HEK293 (cell line): ENCODE results near the gene AK8.

Source experiments
- CTCF ChIA-PET: fragments of 350-600 bp; formaldehyde crosslinking; extraction: SDS; loops from one replicate; lab custom pipeline; 2021; ENCODE audit warnings: antibody characterized with exemption; lab: Yijun Ruan, JAX
- POLR2A ChIA-PET: fragments of 300-600 bp; formaldehyde crosslinking; extraction: SDS; loops from one replicate; lab custom pipeline; 2020; ENCODE audit warnings: antibody characterized with exemption, inconsistent platforms; lab: Yijun Ruan, JAX
- H3K27ac ChIP-seq: fragments of 200-500 bp; sonication (Bioruptor generic); 2 replicates; pipeline ENCODE4 v1.5.1; 2014; ENCODE audit warnings: low read depth, low read length, control low read depth, inconsistent platforms; ENCODE audit errors: extremely low read depth
- H3K36me3 ChIP-seq, 2 experiments: fragments of 200-500 bp in 1 of 2; sonication (Bioruptor generic) in 1 of 2; 1 replicate in 1 of 2; 2 replicates in 1 of 2; pipeline ENCODE4 v1.5.1; 2014 to 2017; ENCODE audit warnings: inconsistent platforms in 2 of 2, low read length in 2 of 2; ENCODE audit not compliant: control insufficient read depth in 2 of 2, insufficient read depth in 1 of 2
- H3K4me1 ChIP-seq: fragments of 200-500 bp; sonication (Bioruptor generic); 2 replicates; pipeline ENCODE4 v1.5.1; 2014; ENCODE audit warnings: mild to moderate bottlenecking, low read length, inconsistent platforms; ENCODE audit not compliant: control insufficient read depth, insufficient read depth
- H3K4me3 ChIP-seq: 2 replicates; pipeline ENCODE4 v1.5.1; 2011; ENCODE audit warnings: low read depth, mild to moderate bottlenecking, control low read depth, low read length, moderate library complexity
- H3K9me3 ChIP-seq: fragments of 200-500 bp; sonication (Bioruptor generic); 2 replicates; pipeline ENCODE4 v1.5.1; 2014; ENCODE audit warnings: low read depth, low read length, inconsistent platforms; ENCODE audit not compliant: control insufficient read depth, insufficient read depth
- CTCF ChIP-seq: fragments of 450-650 bp; formaldehyde crosslinking; IDR thresholded peaks from 2 replicates; pipeline ENCODE4 v1.5.1; 2016; ENCODE audit warnings: missing biosample characterization, missing genetic modification characterization
- KLF1 ChIP-seq: fragments of 450-650 bp; formaldehyde crosslinking; IDR thresholded peaks from 2 replicates; pipeline ENCODE4 v1.5.1; 2016; ENCODE audit warnings: missing biosample characterization, missing genetic modification characterization
- TCF7L2 ChIP-seq: IDR thresholded peaks from 2 replicates; pipeline ENCODE4 v1.6.1; 2011; ENCODE audit warnings: low read depth, mild to moderate bottlenecking, inconsistent platforms, low read length, moderate library complexity, borderline replicate concordance
- ZBTB7A ChIP-seq: fragments of 450-650 bp; formaldehyde crosslinking; IDR thresholded peaks from 2 replicates; pipeline ENCODE4 v1.5.1; 2016; ENCODE audit warnings: low read depth, missing biosample characterization, missing genetic modification characterization
- ZNF112 ChIP-seq: fragments of 450-650 bp; formaldehyde crosslinking; IDR thresholded peaks from 2 replicates; pipeline ENCODE4 v1.5.0; 2017; ENCODE audit warnings: missing biosample characterization, missing genetic modification characterization
- ZNF148 ChIP-seq: fragments of 450-650 bp; formaldehyde crosslinking; IDR thresholded peaks from 2 replicates; pipeline ENCODE4 v1.5.0; 2017; ENCODE audit warnings: missing biosample characterization, missing genetic modification characterization, borderline replicate concordance
- ZNF184 ChIP-seq: fragments of 450-650 bp; IDR thresholded peaks from 2 replicates; pipeline ENCODE4 v1.5.1; 2018; ENCODE audit warnings: missing biosample characterization, mild to moderate bottlenecking, missing genetic modification characterization
- ZNF2 ChIP-seq: fragments of 450-650 bp; formaldehyde crosslinking; IDR thresholded peaks from 2 replicates; pipeline ENCODE4 v1.5.1; 2016; ENCODE audit warnings: missing biosample characterization, missing genetic modification characterization
- ZNF214 ChIP-seq: fragments of 450-650 bp; formaldehyde crosslinking; IDR thresholded peaks from 2 replicates; pipeline ENCODE4 v1.5.1; 2017; ENCODE audit warnings: missing biosample characterization, mild to moderate bottlenecking, missing genetic modification characterization, borderline replicate concordance
- ZNF274 ChIP-seq, 2 experiments: fragments of 200-500 bp in 1 of 2; fragments of 450-650 bp in 1 of 2; sonication (Bioruptor generic) in 1 of 2; formaldehyde crosslinking in 1 of 2; IDR thresholded peaks; 2 replicates each; pipeline versions ENCODE4 v1.5.1 to v1.6.1; 2014 to 2016; ENCODE audit warnings: borderline replicate concordance in 1 of 2, inconsistent platforms in 1 of 2, low read length in 1 of 2, missing biosample characterization in 1 of 2, missing genetic modification characterization in 1 of 2
- ZNF311 ChIP-seq: fragments of 450-650 bp; formaldehyde crosslinking; IDR thresholded peaks from 2 replicates; pipeline ENCODE4 v1.5.1; 2017; ENCODE audit warnings: missing biosample characterization, missing genetic modification characterization, borderline replicate concordance
- ZNF354C ChIP-seq: fragments of 450-650 bp; formaldehyde crosslinking; IDR thresholded peaks from 2 replicates; pipeline ENCODE4 v1.5.1; 2016; ENCODE audit warnings: missing biosample characterization, missing genetic modification characterization, low read depth, borderline replicate concordance
- ZNF394 ChIP-seq: fragments of 450-650 bp; formaldehyde crosslinking; IDR thresholded peaks from 2 replicates; pipeline ENCODE4 v1.5.1; 2016; ENCODE audit warnings: missing biosample characterization, missing genetic modification characterization, mild to moderate bottlenecking, moderate library complexity, borderline replicate concordance
- ZNF488 ChIP-seq: fragments of 450-650 bp; formaldehyde crosslinking; IDR thresholded peaks from 2 replicates; pipeline ENCODE4 v1.5.1; 2016; ENCODE audit warnings: missing biosample characterization, missing genetic modification characterization
- ZNF629 ChIP-seq: fragments of 450-650 bp; formaldehyde crosslinking; IDR thresholded peaks from 2 replicates; pipeline ENCODE4 v1.5.1; 2017; ENCODE audit warnings: missing biosample characterization, missing genetic modification characterization
- ZNF785 ChIP-seq: fragments of 450-650 bp; formaldehyde crosslinking; IDR thresholded peaks from 2 replicates; pipeline ENCODE4 v1.5.1; 2016; ENCODE audit warnings: missing biosample characterization, missing genetic modification characterization
- TF ChIP-seq, protein P1 (sequence below): fragments of 450-650 bp; formaldehyde crosslinking; IDR thresholded peaks from 2 replicates; pipeline ENCODE4 v1.5.1; 2016; ENCODE audit warnings: missing biosample characterization, missing genetic modification characterization
- TF ChIP-seq, protein P2 (sequence below): fragments of 450-650 bp; formaldehyde crosslinking; IDR thresholded peaks from 2 replicates; pipeline ENCODE4; 2016; ENCODE audit warnings: missing biosample characterization, missing genetic modification characterization

The AK8 gene

DNA sequence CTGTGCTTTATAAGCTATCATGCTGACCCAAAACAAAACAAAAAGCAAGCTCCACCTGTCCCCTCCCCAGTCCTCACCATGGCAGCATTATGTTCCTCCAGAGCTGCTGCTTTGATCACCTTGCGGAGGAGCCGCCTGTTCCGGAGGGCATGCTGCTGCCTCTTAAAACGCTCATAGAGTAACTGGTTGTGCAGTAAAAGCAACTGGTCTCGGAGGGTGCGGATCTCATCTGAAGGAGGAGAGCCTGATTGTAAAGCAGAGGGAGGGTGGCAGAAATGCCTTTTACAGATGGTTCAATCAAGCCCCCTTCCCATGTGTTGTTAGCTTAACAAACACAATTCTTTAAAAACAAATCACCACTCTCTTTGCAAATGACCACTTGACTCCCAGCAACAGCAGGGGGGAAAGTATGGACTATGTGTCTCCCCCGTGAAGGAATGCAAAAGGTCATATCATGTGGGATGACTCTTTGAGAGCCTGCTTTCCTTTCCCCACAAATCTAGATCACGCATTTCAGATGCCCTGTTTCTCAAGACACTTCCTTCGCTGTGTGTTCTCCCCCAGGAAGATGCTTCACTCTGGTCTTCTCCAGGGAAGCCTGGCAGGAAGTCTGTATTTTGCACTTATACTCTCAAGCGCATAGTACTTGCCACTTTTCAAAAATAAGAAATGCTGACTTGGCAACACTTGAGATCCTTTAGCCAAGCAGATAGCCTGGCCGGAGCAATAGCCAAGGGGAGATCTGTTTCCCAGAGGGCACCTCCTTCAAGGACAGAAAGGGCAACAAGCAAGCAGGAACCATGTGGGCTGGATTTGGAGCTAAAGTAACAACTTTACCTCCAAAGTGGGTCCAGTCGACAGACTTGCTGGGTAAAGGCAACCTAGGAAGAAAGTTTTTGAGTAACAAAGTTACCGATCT is 25.7 kb upstream of the AK8 start:
- POLR2A ChIA-PET: no interaction called here
- Histone ChIP-seq H3K36me3 (peaks cover 4 to 81% of the 10 kb centered on the region in 2 experiments; a peak in 2 of 3 replicates), H3K27ac (no peak overlapping the region), H3K9me3 (no peaks in the 10 kb centered on the region), H3K4me1 (no peaks in the 10 kb centered on the region), H3K4me3 (no peak overlapping the region)
- CTCF ChIA-PET: interaction anchor here (0.7 to 6.6 kb wide), 12 partner anchors 8 to 397 kb away, joined by 3 to 160 read pairs (median 9); partner anchors contain the start of genes AK8 and SPACA9
- TF ChIP-seq ZNF274 (IDR thresholded peaks at IDR 0.05; ENCODE audit: low read length) (no peak), ZNF274 (tag by site-specific recombination; IDR thresholded peaks at IDR 0.05; ENCODE audit: borderline replicate concordance) (no peak), ZNF214 (tag by site-specific recombination) (no peak), ZNF488 (tag by site-specific recombination) (no peak), ZNF394 (tag by site-specific recombination) (no peak), ZNF184 (tag by site-specific recombination) (no peak), ZNF148 (tag by site-specific recombination) (no peak), ZNF785 (tag by site-specific recombination) (no peak)
- TF ChIP-seq, protein P1, sequence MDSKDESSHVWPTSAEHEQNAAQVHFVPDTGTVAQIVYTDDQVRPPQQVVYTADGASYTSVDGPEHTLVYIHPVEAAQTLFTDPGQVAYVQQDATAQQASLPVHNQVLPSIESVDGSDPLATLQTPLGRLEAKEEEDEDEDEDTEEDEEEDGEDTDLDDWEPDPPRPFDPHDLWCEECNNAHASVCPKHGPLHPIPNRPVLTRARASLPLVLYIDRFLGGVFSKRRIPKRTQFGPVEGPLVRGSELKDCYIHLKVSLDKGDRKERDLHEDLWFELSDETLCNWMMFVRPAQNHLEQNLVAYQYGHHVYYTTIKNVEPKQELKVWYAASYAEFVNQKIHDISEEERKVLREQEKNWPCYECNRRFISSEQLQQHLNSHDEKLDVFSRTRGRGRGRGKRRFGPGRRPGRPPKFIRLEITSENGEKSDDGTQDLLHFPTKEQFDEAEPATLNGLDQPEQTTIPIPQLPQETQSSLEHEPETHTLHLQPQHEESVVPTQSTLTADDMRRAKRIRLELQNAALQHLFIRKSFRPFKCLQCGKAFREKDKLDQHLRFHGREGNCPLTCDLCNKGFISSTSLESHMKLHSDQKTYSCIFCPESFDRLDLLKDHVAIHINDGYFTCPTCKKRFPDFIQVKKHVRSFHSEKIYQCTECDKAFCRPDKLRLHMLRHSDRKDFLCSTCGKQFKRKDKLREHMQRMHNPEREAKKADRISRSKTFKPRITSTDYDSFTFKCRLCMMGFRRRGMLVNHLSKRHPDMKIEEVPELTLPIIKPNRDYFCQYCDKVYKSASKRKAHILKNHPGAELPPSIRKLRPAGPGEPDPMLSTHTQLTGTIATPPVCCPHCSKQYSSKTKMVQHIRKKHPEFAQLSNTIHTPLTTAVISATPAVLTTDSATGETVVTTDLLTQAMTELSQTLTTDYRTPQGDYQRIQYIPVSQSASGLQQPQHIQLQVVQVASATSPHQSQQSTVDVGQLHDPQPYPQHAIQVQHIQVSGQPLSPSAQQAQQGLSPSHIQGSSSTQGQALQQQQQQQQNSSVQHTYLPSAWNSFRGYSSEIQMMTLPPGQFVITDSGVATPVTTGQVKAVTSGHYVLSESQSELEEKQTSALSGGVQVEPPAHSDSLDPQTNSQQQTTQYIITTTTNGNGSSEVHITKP: no peak

GRCh38 chr9:132901858-132902831 is 24.1 kb upstream of the AK8 start:
- ChIA-PET CTCF (interaction anchor here (0.6 to 6.6 kb wide), 60 partner anchors 9 to 1108 kb away, joined by 3 to 160 read pairs (median 4); partner anchors contain the start of genes AK8, DDX31 and SPACA9), POLR2A (interaction anchor here (0.9 kb wide), 1 partner anchor 231 kb away, joined by 3 read pairs; the partner anchor contains the start of gene GTF3C4)
- H3K36me3 ChIP-seq: peaks cover 10 to 92% of the 10 kb centered on the region in 2 experiments
- TF ChIP-seq ZNF311 (tag by site-specific recombination): no peak
- peak; percentile 62 for TF ChIP-seq ZNF629 (tag by site-specific recombination)
- no peak for TF ChIP-seq KLF1 (tag by site-specific recombination)
- 0 out of 2 replicates have a peak, but pooled peaks have one; percentile 61 for TF ChIP-seq ZNF2
- TF ChIP-seq CTCF (tag by site-specific recombination): peak; percentile 88
- no peak for TF ChIP-seq ZBTB7A (tag by site-specific recombination)
- TF ChIP-seq, protein P2, sequence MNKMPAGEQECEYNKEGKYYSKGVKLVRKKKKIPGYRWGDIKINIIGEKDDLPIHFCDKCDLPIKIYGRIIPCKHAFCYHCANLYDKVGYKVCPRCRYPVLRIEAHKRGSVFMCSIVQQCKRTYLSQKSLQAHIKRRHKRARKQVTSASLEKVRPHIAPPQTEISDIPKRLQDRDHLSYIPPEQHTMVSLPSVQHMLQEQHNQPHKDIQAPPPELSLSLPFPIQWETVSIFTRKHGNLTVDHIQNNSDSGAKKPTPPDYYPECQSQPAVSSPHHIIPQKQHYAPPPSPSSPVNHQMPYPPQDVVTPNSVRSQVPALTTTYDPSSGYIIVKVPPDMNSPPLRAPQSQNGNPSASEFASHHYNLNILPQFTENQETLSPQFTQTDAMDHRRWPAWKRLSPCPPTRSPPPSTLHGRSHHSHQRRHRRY (tag by site-specific recombination): no peak
- TF ChIP-seq TCF7L2: no peak
- TF ChIP-seq ZNF112: no peak
- TF ChIP-seq ZNF354C (tag by site-specific recombination): no peak

More at GRCh38 chr9:132901858-132902831, 24.1 kb upstream of the AK8 start:
- Histone ChIP-seq H3K4me3 (no peak overlapping the region), H3K4me1 (no peaks in the 10 kb centered on the region), H3K27ac (no peak overlapping the region), H3K9me3 (no peaks in the 10 kb centered on the region)
